K562 (cell line): ENCODE data around the gene NRXN3. TPM values are rescaled to one million over a fixed set of nuclear protein-coding genes. Genes with fewer than 3 reads are reported as not detected.

Experiments used
- ATAC-seq: fragments of 200-7000 bp; cut with Tn5 transposase; 3 replicates; pipeline ENCODE4 v1.9.1; 2020; ENCODE audit warnings: moderate library complexity
- BruUV-seq: library from RNA; stranded (reverse); fragments of 400-500 nt; replicated peaks from 2 replicates; lab custom pipeline; 2021; lab: Mats Ljungman, UMichigan
- CTCF ChIA-PET: fragments of 300-600 bp; formaldehyde crosslinking; extraction: SDS; loops from one replicate; lab custom pipeline; 2021; ENCODE audit warnings: low intra/inter-chr PET ratio; lab: Yijun Ruan, JAX
- POLR2A ChIA-PET: fragments of 300-600, 350-650 bp; sonication (Branson Sonifier 250); formaldehyde crosslinking; extraction: SDS; loops from one replicate; lab custom pipeline; 2021; ENCODE audit warnings: antibody characterized with exemption, inconsistent platforms; lab: Yijun Ruan, JAX
- DNase-seq, 4 experiments: peaks; one replicate each; pipeline versions ENCODE4 v3.0.0 to v3.0.0-alpha.2; 2011 to 2018; ENCODE audit warnings: low spot score in 3 of 4, mixed read lengths in 3 of 4; ENCODE audit errors: extremely low read depth in 1 of 4
- FAIRE-seq: peaks from 2 replicates; lab custom pipeline; 2011; peaks lifted over from hg19 to GRCh38; lab: Jason Lieb, UNC
- H2AFZ ChIP-seq: 2 replicates; pipeline ENCODE4 v1.6.0; 2011; ENCODE audit warnings: low read depth, low read length, control low read depth, inconsistent platforms
- H3K27ac ChIP-seq: fragments of 200-600 bp; 3 replicates; pipeline ENCODE4 v1.8.0; 2011; ENCODE audit warnings: low read depth, mild to moderate bottlenecking, control low read depth, inconsistent platforms, low read length, moderate library complexity, mixed read lengths; ENCODE audit errors: extremely low read depth
- H3K27me3 ChIP-seq, 2 experiments: fragments of 300-600 bp in 1 of 2; 2 replicates in 1 of 2; 3 replicates in 1 of 2; pipeline versions ENCODE4 v1.6.0 to v1.8.0; 2011; ENCODE audit warnings: inconsistent platforms in 2 of 2, low read length in 2 of 2, mild to moderate bottlenecking in 1 of 2, mixed read lengths in 1 of 2, moderate library complexity in 1 of 2; ENCODE audit not compliant: control insufficient read depth in 2 of 2, insufficient read depth in 2 of 2
- H3K36me3 ChIP-seq: fragments of 300-600 bp; 3 replicates; pipeline ENCODE4 v1.8.0; 2011; ENCODE audit warnings: mild to moderate bottlenecking, low read length, inconsistent platforms; ENCODE audit not compliant: control insufficient read depth, insufficient read depth
- H3K4me1 ChIP-seq, 2 experiments: fragments of 200-600 bp in 1 of 2; replicated peaks in 1 of 2; 2 replicates in 1 of 2; 3 replicates in 1 of 2; pipeline versions ENCODE4 v1.5.1 to v1.8.0; 2011; ENCODE audit warnings: inconsistent platforms in 2 of 2, low read length in 2 of 2, mild to moderate bottlenecking in 1 of 2, mixed read lengths in 1 of 2, moderate library complexity in 1 of 2; ENCODE audit not compliant: control insufficient read depth in 2 of 2, insufficient read depth in 2 of 2
- H3K4me2 ChIP-seq: 2 replicates; pipeline ENCODE4 v1.6.1; 2011; ENCODE audit warnings: low read length, control low read depth, inconsistent platforms, mixed read lengths; ENCODE audit not compliant: insufficient read depth
- H3K4me3 ChIP-seq: fragments of 200-600 bp; sonication (generic), shearing (Covaris generic); 2 replicates; pipeline ENCODE4 v1.5.1; 2016; ENCODE audit warnings: control low read depth, inconsistent platforms
- H3K79me2 ChIP-seq: fragments of 200-600 bp; 3 replicates; pipeline ENCODE4 v1.8.0; 2011; ENCODE audit warnings: low read length, inconsistent platforms; ENCODE audit not compliant: control insufficient read depth, insufficient read depth
- H3K9ac ChIP-seq, 2 experiments: 2 replicates each; pipeline versions ENCODE4 v1.6.0 to v1.6.1; 2011; ENCODE audit warnings: low read depth in 2 of 2, low read length in 2 of 2, control low read depth in 1 of 2, inconsistent platforms in 1 of 2, mild to moderate bottlenecking in 1 of 2, mixed read lengths in 1 of 2; ENCODE audit not compliant: insufficient read depth in 1 of 2
- H3K9me1 ChIP-seq: one replicate; pipeline ENCODE4 v1.6.0; 2011; ENCODE audit warnings: inconsistent platforms, mild to moderate bottlenecking, low read length, moderate library complexity; ENCODE audit not compliant: control insufficient read depth, insufficient read depth
- H3K9me3 ChIP-seq: replicated peaks from 2 replicates; pipeline ENCODE4 v1.5.1; 2011; ENCODE audit warnings: low read depth, low read length, inconsistent platforms; ENCODE audit not compliant: control insufficient read depth, insufficient read depth
- H4K20me1 ChIP-seq: replicated peaks from 2 replicates; pipeline ENCODE4 v1.6.1; 2011; ENCODE audit warnings: low read length, inconsistent platforms, mixed read lengths; ENCODE audit not compliant: control insufficient read depth, insufficient read depth
- C11orf30 ChIP-seq: fragments of 450-650 bp; IDR thresholded peaks from 2 replicates; pipeline ENCODE4 v1.6.1; 2016; ENCODE audit warnings: low read depth, mild to moderate bottlenecking
- CC2D1A ChIP-seq: fragments of 450-650 bp; IDR thresholded peaks from 2 replicates; pipeline ENCODE4 v1.6.1; 2017; ENCODE audit warnings: mild to moderate bottlenecking
- CHD2 ChIP-seq: IDR thresholded peaks from 2 replicates; pipeline ENCODE4 v1.6.1; 2011; ENCODE audit warnings: low read depth, low read length
- CSDE1 ChIP-seq, 2 experiments: fragments of 450-650 bp; IDR thresholded peaks; 2 replicates each; pipeline ENCODE4 v1.6.1; 2016; ENCODE audit warnings: mild to moderate bottlenecking in 1 of 2
- HCFC1 ChIP-seq: IDR thresholded peaks from 2 replicates; pipeline ENCODE4 v1.6.1; 2012; ENCODE audit warnings: low read depth, low read length, improper control_type of control experiment
- KAT2B ChIP-seq: IDR thresholded peaks from one replicate; pipeline ENCODE4 v1.6.1; 2012; ENCODE audit warnings: low read depth, mild to moderate bottlenecking, control low read depth, inconsistent platforms, low read length, moderate library complexity
- MAFG ChIP-seq: fragments of 450-650 bp; conservative IDR thresholded peaks from 2 replicates; pipeline ENCODE4 v1.6.1; 2016; ENCODE audit warnings: missing genetic modification characterization, missing compliant biosample characterization
- RBM25 ChIP-seq: fragments of 200-400 bp; formaldehyde crosslinking; IDR thresholded peaks from 2 replicates; pipeline ENCODE4 v1.6.1; 2018; ENCODE audit warnings: low read length, low read depth, moderate library complexity; ENCODE audit not compliant: severe bottlenecking
- TEAD2 ChIP-seq: fragments of 450-650 bp; IDR thresholded peaks from 2 replicates; pipeline ENCODE4 v1.6.1; 2016; ENCODE audit warnings: missing genetic modification characterization, control low read depth, missing compliant biosample characterization
- ZNF212 ChIP-seq: fragments of 450-650 bp; formaldehyde crosslinking; IDR thresholded peaks from 2 replicates; pipeline ENCODE4 v1.4.0; 2020; ENCODE audit warnings: mild to moderate bottlenecking
- WGBS: fragments of 100-300 bp; shearing (Covaris generic); methylation state at CpG from one replicate; pipeline ENCODE4 v1.1.6; 2016; ENCODE audit warnings: low coverage, mixed read lengths; ENCODE audit not compliant: insufficient coverage; ENCODE audit errors: missing lambda C conversion rate; 5-methylcytosine and 5-hydroxymethylcytosine counted together
- in situ Hi-C: fragments of 300-500 bp; cut with MboI; formaldehyde crosslinking; loops from 4 replicates; pipeline ENCODE4 v1.15.0; 2018; ENCODE audit warnings: inconsistent platforms, mixed read lengths
- intact Hi-C: fragments of 100-400 bp; cut with micrococcal nuclease; formaldehyde crosslinking; loops from 2 replicates; pipeline ENCODE4 v1.14.2; 2022
- polyA plus RNA-seq, 8 experiments: library from polyadenylated mRNA; depleted of rRNA in 4 of 8; stranded (reverse) in 5 of 8; unstranded in 3 of 8; fragments of >200 nt; fragmentation: Nextera tagmentation in 2 of 8; fragmentation: Illumina TruSeq in 1 of 8; extraction: Ambion mirVana in 2 of 8; extraction: Trizol in 1 of 8; gene quantifications; 2 replicates each; pipeline versions ENCODE4 v1.2.1 to v1.2.3, GENCODE V29; 2011 to 2014; ENCODE audit warnings: inconsistent platforms in 1 of 8, missing spikeins in 1 of 8
- total RNA-seq, 7 experiments: library from RNA; depleted of rRNA in 6 of 7; stranded (reverse); fragments of >200 nt in 6 of 7; fragmentation: Illumina TruSeq in 2 of 7; extraction: Trizol in 2 of 7; gene quantifications; 2 replicates each; pipeline versions ENCODE4 v1.2.1 to v1.2.3, GENCODE V29; 2011 to 2021; ENCODE audit warnings: low replicate concordance in 1 of 7
- TF ChIP-seq, protein P1 (sequence below), 3 experiments: fragments of 200-800 bp in 1 of 3; fragments of 250-450 bp in 1 of 3; fragments of 450-650 bp in 1 of 3; sonication (Bioruptor Pico) in 1 of 3; sonication (Bioruptor generic) in 1 of 3; formaldehyde crosslinking in 1 of 3; IDR thresholded peaks; 2 replicates each; pipeline versions ENCODE4 v1.6.1 to v1.8.0; 2016 to 2022; ENCODE audit warnings: mild to moderate bottlenecking in 2 of 3, missing genetic modification characterization in 2 of 3, missing compliant biosample characterization in 1 of 3, moderate library complexity in 1 of 3
- TF ChIP-seq, protein P2 (sequence below): fragments of 450-650 bp; formaldehyde crosslinking; IDR thresholded peaks from 2 replicates; pipeline ENCODE4 v1.4.0; 2022; ENCODE audit warnings: missing genetic modification characterization
- TF ChIP-seq, protein P3 (sequence below), 2 experiments: IDR thresholded peaks; 2 replicates each; pipeline ENCODE4 v1.6.1; 2012; ENCODE audit warnings: improper control_type of control experiment in 2 of 2, low read depth in 2 of 2, low read length in 2 of 2, borderline replicate concordance in 1 of 2

The NRXN3 gene
- total and polyA plus RNA-seq, 9 of the 15 experiments (the other 6 are each of a cell fraction or from before 2014, with no cell fraction given), result 0.09 TPM; not detected in 8

DNA sequence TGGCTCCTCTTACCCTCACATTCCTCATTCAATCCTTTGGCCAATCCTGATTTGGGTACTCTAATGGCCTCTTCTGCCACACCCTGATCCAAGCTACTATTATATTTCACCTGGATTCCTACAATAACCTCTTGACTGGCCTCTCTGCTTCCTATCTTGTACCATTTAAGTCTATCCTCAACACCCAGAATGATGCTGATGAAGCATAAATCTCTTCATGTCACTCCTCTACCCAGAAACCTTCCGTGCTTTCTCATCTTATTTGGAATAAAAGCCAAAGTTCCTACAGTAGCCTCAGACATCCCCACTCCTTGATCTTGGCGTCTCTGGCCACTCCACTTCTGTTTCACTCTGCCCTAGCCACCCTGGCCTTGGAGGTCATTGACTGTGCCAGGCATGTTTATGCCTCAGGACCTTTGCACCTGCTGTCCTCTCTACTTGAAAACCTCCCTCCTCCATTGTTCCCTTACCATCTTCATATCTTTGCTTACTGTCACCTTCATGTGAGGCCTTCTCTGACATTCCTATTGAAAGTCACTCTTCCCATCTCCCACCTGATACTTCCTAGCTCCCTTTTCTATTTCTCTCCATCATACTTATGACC is 46.4 kb upstream of the NRXN3 start:
- intact Hi-C loops, result no loop called here
- WGBS, result 0% methylated on average over 2 of the region's 2 CpGs
- no peaks in the 10 kb centered on the region for H3K9me1 ChIP-seq
- no peak for DNase-seq
- no peak overlapping the region for H3K4me2 ChIP-seq
- ChIA-PET POLR2A (interaction anchor here (0.6 kb wide), 1 partner anchor 50 kb away, joined by 3 read pairs; no protein-coding TSS in a partner anchor), CTCF (no interaction called here)
- H3K4me3 ChIP-seq, result no peak overlapping the region
- H3K27ac ChIP-seq, result no peak overlapping the region
- H3K36me3 ChIP-seq, result no peaks in the 10 kb centered on the region
- no peaks in the 10 kb centered on the region for H3K79me2 ChIP-seq
- H4K20me1 ChIP-seq, result no peaks in the 10 kb centered on the region
- H3K9me3 ChIP-seq, result no peaks in the 10 kb centered on the region
- no peak for ATAC-seq
- peaks cover 0 to 4% of the 10 kb centered on the region in 2 experiments; a peak in 1 of 5 replicates for H3K27me3 ChIP-seq
- no TSS peak for BruUV-seq
- H2AFZ ChIP-seq, result no peak overlapping the region
- in situ Hi-C loops, result no loop called here
- no peak overlapping the region for H3K9ac ChIP-seq
- FAIRE-seq, result no peak
- no peaks in the 10 kb centered on the region for H3K4me1 ChIP-seq
- TF ChIP-seq MAFG, result 0 out of 2 replicates have a peak, but pooled peaks have one; percentile 13
- TF ChIP-seq, protein P1, sequence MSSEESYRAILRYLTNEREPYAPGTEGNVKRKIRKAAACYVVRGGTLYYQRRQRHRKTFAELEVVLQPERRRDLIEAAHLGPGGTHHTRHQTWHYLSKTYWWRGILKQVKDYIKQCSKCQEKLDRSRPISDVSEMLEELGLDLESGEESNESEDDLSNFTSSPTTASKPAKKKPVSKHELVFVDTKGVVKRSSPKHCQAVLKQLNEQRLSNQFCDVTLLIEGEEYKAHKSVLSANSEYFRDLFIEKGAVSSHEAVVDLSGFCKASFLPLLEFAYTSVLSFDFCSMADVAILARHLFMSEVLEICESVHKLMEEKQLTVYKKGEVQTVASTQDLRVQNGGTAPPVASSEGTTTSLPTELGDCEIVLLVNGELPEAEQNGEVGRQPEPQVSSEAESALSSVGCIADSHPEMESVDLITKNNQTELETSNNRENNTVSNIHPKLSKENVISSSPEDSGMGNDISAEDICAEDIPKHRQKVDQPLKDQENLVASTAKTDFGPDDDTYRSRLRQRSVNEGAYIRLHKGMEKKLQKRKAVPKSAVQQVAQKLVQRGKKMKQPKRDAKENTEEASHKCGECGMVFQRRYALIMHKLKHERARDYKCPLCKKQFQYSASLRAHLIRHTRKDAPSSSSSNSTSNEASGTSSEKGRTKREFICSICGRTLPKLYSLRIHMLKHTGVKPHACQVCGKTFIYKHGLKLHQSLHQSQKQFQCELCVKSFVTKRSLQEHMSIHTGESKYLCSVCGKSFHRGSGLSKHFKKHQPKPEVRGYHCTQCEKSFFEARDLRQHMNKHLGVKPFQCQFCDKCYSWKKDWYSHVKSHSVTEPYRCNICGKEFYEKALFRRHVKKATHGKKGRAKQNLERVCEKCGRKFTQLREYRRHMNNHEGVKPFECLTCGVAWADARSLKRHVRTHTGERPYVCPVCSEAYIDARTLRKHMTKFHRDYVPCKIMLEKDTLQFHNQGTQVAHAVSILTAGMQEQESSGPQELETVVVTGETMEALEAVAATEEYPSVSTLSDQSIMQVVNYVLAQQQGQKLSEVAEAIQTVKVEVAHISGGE (CRISPR knock-in tag; IDR thresholded peaks at IDR 0.05), result no peak
- TF ChIP-seq HCFC1, result no peak
- no peak for TF ChIP-seq TEAD2 (tag)
- no peak for TF ChIP-seq ZNF212
- TF ChIP-seq, protein P2, sequence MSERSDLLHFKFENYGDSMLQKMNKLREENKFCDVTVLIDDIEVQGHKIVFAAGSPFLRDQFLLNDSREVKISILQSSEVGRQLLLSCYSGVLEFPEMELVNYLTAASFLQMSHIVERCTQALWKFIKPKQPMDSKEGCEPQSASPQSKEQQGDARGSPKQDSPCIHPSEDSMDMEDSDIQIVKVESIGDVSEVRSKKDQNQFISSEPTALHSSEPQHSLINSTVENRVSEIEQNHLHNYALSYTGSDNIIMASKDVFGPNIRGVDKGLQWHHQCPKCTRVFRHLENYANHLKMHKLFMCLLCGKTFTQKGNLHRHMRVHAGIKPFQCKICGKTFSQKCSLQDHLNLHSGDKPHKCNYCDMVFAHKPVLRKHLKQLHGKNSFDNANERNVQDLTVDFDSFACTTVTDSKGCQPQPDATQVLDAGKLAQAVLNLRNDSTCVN (CRISPR knock-in tag), result no peak
- TF ChIP-seq CHD2, result no peak
- no peak for TF ChIP-seq CSDE1 (IDR thresholded peaks at IDR 0.05)
- TF ChIP-seq, protein P3, sequence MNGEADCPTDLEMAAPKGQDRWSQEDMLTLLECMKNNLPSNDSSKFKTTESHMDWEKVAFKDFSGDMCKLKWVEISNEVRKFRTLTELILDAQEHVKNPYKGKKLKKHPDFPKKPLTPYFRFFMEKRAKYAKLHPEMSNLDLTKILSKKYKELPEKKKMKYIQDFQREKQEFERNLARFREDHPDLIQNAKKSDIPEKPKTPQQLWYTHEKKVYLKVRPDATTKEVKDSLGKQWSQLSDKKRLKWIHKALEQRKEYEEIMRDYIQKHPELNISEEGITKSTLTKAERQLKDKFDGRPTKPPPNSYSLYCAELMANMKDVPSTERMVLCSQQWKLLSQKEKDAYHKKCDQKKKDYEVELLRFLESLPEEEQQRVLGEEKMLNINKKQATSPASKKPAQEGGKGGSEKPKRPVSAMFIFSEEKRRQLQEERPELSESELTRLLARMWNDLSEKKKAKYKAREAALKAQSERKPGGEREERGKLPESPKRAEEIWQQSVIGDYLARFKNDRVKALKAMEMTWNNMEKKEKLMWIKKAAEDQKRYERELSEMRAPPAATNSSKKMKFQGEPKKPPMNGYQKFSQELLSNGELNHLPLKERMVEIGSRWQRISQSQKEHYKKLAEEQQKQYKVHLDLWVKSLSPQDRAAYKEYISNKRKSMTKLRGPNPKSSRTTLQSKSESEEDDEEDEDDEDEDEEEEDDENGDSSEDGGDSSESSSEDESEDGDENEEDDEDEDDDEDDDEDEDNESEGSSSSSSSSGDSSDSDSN (IDR thresholded peaks at IDR 0.05; ENCODE audit: borderline replicate concordance in 1 of 2, low read depth in 2 of 2, low read length in 2 of 2), result no peak
- no peak for TF ChIP-seq KAT2B
- TF ChIP-seq RBM25, result peak; percentile 26
- TF ChIP-seq C11orf30, result peak; percentile 20; the same call in 1 of the 2 replicates
- TF ChIP-seq CC2D1A, result no peak
